Peyer's patch (tissue), 4 donors: ENCODE measurements around the gene ACAP2.

Experiments used
- CTCF ChIP-seq, 6 experiments: fragments of 450-650 bp in 4 of 6; fragments of 200-600 bp in 2 of 6; sonication (generic) in 1 of 6; IDR thresholded peaks; one replicate each; pipeline ENCODE4 v1.5.1; 2017 to 2019; ENCODE audit warnings: antibody characterized with exemption in 6 of 6, mild to moderate bottlenecking in 3 of 6, moderate library complexity in 1 of 6
- POLR2A ChIP-seq, 2 donors: fragments of 450-650 bp; IDR thresholded peaks; one replicate each; pipeline ENCODE4 v1.5.1; 2017; ENCODE audit warnings: antibody characterized with exemption in 2 of 2, mild to moderate bottlenecking in 2 of 2, moderate library complexity in 2 of 2

GRCh38 chr3:195270079-195270816 lies 172.6 kb downstream of the ACAP2 start:
- TF ChIP-seq CTCF (IDR thresholded peaks at IDR 0.05) (no peak), POLR2A (IDR thresholded peaks at IDR 0.05) (no peak)
